Measurements from ENCODE around the gene CCDC6. TPM values are rescaled to one million over a fixed set of nuclear protein-coding genes. Genes with fewer than 3 reads are reported as not detected.

Gene CCDC6
- total RNA-seq, 1 experiment from 2014 or later, result 58.4 TPM

GRCh38 chr10:59859570-59859969 lies 46.8 kb downstream of the CCDC6 start:
- no peaks in the 10 kb centered on the region for H3K9me3 ChIP-seq (ENCODE audit: control insufficient read depth, low read depth, low read length)
- no peak overlapping the region for H3K56ac ChIP-seq (ENCODE audit: insufficient read length, low read depth, low read length)
- H3K23ac ChIP-seq (ENCODE audit: insufficient read length, low read depth, low read length), result no peak overlapping the region
- H3K4me1 Mint-ChIP-seq, result peaks cover 45 to 60% of the 10 kb centered on the region in 2 experiments
- H3K4me1 ChIP-seq (ENCODE audit: insufficient read depth, low read length), result peaks cover 6% of the 10 kb centered on the region; the same call in 1 of the 2 replicates
- H3K27me3 Mint-ChIP-seq (ENCODE audit: low read depth), result no peaks in the 10 kb centered on the region
- H2BK20ac ChIP-seq (ENCODE audit: low read depth, low read length, poor library complexity, severe bottlenecking), result no peak overlapping the region
- no peak overlapping the region for H2BK5ac ChIP-seq (ENCODE audit: insufficient read length, low read length)
- peaks cover 29% of the 10 kb centered on the region; the same call in 1 of the 2 replicates for H3K79me2 ChIP-seq (ENCODE audit: insufficient read depth, low read length)
- H3K79me1 ChIP-seq (ENCODE audit: insufficient read depth, low read depth, low read length, poor library complexity, severe bottlenecking), result peaks cover 2% of the 10 kb centered on the region
- H2AK5ac ChIP-seq (ENCODE audit: insufficient read length, low read length), result no peak overlapping the region
- H3K36me3 Mint-ChIP-seq (ENCODE audit: insufficient read depth in 1 of 3, low read depth in 3 of 3), result peaks cover 12 to 25% (median 22%) of the 10 kb centered on the region in 3 experiments
- H3K23me2 ChIP-seq (ENCODE audit: insufficient read length, low read depth, low read length, poor library complexity, severe bottlenecking), result no peaks in the 10 kb centered on the region
- no peak overlapping the region for H3K27ac ChIP-seq (ENCODE audit: insufficient read length, low read depth, low read length)
- no peak overlapping the region for H2AFZ ChIP-seq (ENCODE audit: low read length)
- DNase-seq, result no peak
- no peak overlapping the region for H2BK12ac ChIP-seq (ENCODE audit: insufficient read length, low read depth, low read length)
- TF ChIP-seq CTCF (conservative IDR thresholded peaks at IDR 0.05), result no peak
- H3K4ac ChIP-seq (ENCODE audit: low read depth, low read length), result no peak overlapping the region
- H3T11ph ChIP-seq (ENCODE audit: low read length), result no peak overlapping the region
- no peak overlapping the region for H3K4me2 ChIP-seq (ENCODE audit: insufficient read depth, insufficient read length, low read length)
- H4K91ac ChIP-seq (ENCODE audit: insufficient read length, low read depth, low read length), result no peak overlapping the region
- H4K5ac ChIP-seq (ENCODE audit: insufficient read length, low read depth, low read length), result no peak overlapping the region
- no peak overlapping the region for H2BK15ac ChIP-seq (ENCODE audit: low read depth, low read length)
- H4K8ac ChIP-seq (replicated peaks; ENCODE audit: insufficient read length, low read depth, low read length), result no peak overlapping the region
- no peak overlapping the region for H3K4me3 Mint-ChIP-seq
- H3K14ac ChIP-seq (ENCODE audit: insufficient read depth, low read length), result no peak overlapping the region
- no CpG with 5 or more reads among the region's 6 CpGs for WGBS (ENCODE audit: extremely low coverage, insufficient read length, low lambda C conversion rate)
- no peak overlapping the region for H3K9ac ChIP-seq (ENCODE audit: extremely low read depth, insufficient read length, low read length)
- peaks cover 4 to 17% of the 10 kb centered on the region in 2 experiments; a peak in 4 of 5 replicates for H3K9me3 Mint-ChIP-seq
- H3K27ac Mint-ChIP-seq, result 0 out of 7 replicates have a peak overlapping the region, but pooled peaks of 1 of the 3 experiments have one; percentile 9
- no peak overlapping the region for H3K18ac ChIP-seq (ENCODE audit: insufficient read length, low read depth, low read length)
- H3K27me3 ChIP-seq (ENCODE audit: insufficient read depth, low read length), result no peaks in the 10 kb centered on the region
- no peak overlapping the region for H2BK120ac ChIP-seq (ENCODE audit: low read depth, low read length, poor library complexity, severe bottlenecking)
- no peaks in the 10 kb centered on the region for H4K20me1 ChIP-seq (ENCODE audit: control insufficient read depth, insufficient read depth, insufficient read length)
